Loucy (cell line): ENCODE data around the gene MATN4.

Experiments
- EZH2phosphoT487 ChIP-seq: fragments of 200-600 bp; IDR thresholded peaks from 2 replicates; pipeline ENCODE4 v1.6.1; 2018; ENCODE audit warnings: antibody characterized with exemption, mild to moderate bottlenecking, moderate library complexity, borderline replicate concordance
- TF ChIP-seq, protein P1 (sequence below): fragments of 200-600 bp; sonication (generic); conservative IDR thresholded peaks from 2 replicates; pipeline ENCODE4 v1.5.1; 2014; ENCODE audit warnings: mild to moderate bottlenecking, antibody characterized with exemption, low read length

DNA sequence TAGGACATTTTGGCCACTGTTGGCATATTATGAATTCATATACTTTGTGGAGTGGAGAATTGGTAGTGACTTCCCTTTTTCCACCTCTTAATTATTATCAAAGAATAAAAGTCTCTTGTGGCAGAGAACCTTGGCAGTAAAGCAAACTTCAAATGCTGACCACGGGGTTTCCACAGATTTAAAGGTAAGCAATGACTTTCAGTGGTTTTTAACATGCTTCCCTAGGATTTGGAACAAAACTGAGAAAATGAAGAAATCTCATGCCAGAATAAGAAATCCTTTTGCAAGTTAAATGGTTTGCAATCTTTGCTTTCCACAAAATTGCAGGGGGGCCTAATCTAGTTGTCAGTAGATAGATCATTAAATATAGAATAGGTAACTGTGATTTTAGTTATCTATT is 42.1 kb upstream of the MATN4 start:
- TF ChIP-seq, protein P1, sequence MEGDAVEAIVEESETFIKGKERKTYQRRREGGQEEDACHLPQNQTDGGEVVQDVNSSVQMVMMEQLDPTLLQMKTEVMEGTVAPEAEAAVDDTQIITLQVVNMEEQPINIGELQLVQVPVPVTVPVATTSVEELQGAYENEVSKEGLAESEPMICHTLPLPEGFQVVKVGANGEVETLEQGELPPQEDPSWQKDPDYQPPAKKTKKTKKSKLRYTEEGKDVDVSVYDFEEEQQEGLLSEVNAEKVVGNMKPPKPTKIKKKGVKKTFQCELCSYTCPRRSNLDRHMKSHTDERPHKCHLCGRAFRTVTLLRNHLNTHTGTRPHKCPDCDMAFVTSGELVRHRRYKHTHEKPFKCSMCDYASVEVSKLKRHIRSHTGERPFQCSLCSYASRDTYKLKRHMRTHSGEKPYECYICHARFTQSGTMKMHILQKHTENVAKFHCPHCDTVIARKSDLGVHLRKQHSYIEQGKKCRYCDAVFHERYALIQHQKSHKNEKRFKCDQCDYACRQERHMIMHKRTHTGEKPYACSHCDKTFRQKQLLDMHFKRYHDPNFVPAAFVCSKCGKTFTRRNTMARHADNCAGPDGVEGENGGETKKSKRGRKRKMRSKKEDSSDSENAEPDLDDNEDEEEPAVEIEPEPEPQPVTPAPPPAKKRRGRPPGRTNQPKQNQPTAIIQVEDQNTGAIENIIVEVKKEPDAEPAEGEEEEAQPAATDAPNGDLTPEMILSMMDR, result no peak
- TF ChIP-seq EZH2phosphoT487, result no peak
